Stimulated activated naive CD8-positive, alpha-beta T cell treated with anti-CD3 and anti-CD28 coated beads, Interleukin-15, Interleukin-2, amounts not matched to agents 100 U/mL and 50 U/mL, for 24 hours (primary cell): ENCODE measurements around the gene GPX4.

Experiments used
- ATAC-seq: fragments of 150-1000 bp; cut with Tn5 transposase; one replicate; pipeline ENCODE4 v1.10.0; 2021
- DNase-seq: peaks from one replicate; pipeline ENCODE4 v3.0.0; 2021

The GPX4 gene, protein sequence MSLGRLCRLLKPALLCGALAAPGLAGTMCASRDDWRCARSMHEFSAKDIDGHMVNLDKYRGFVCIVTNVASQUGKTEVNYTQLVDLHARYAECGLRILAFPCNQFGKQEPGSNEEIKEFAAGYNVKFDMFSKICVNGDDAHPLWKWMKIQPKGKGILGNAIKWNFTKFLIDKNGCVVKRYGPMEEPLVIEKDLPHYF

DNA sequence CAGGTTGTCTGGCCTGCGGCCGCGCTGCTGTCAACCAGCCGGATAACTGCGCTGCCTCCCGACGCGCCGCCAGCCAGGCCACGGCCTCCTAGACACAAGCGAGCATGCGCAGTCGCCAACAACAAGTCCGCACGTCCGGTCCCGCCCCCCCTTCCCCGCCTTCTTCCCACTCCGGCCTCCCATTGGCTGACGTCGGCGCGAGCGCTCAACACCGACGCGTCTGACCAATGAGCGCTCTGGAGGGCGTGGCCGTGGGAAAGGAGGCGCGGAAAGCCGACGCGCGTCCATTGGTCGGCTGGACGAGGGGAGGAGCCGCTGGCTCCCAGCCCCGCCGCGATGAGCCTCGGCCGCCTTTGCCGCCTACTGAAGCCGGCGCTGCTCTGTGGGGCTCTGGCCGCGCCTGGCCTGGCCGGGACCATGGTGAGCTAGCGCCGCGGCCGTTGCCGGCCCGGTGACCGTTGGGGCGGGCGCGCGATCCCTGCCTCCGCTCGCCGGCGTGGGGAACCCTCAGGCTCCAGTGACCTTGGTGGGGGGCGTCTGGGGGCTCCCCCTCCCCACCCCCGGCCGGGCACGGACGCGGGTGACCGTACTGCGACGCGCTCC, at the start of gene GPX4:
Gene GPX4, plus strand, starts transcription at position 287 of the 603 bp plus-strand sequence. Its CDS starts 50 bp downstream, at position 337.
- ATAC-seq = peak; percentile 75
- DNase-seq = peak; percentile 98

DNA sequence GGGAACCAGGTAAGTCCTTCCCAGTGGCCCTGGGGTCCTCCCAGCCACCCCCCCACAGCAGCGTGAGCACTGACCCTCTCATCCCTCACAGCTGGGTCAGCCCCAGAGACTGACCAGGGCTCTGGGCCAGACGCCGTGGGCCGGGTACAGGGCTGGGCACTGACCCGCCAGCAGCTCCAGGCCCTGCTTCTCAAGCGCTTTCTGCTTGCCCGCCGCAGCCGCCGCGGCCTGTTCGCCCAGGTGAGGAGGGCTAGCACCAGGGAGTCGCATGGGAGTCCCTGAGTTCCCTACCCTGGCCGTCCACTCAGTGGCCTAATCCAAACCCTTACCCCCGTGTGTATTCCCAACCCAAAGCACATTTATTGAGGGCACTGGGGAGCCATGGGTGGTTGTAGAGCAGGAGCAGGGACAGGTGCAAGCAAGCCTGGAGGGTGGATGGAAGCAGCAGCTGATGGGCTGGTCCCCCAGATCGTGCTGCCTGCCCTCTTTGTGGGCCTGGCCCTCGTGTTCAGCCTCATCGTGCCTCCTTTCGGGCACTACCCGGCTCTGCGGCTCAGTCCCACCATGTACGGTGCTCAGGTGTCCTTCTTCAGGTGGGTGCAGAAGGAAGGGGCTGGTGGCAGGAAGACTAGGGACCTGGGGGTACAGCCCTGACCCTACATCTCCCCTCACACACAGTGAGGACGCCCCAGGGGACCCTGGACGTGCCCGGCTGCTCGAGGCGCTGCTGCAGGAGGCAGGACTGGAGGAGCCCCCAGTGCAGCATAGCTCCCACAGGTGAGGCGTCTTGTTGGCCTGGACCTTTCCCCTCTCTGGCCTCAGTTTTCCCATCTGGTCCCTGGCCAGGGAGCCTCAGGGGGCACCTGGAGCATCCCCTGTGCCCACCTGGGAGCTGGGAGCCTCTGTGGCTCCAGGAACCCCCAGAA, 49.4 kb upstream of the GPX4 start:
- ATAC-seq = no peak
- DNase-seq = no peak

DNA sequence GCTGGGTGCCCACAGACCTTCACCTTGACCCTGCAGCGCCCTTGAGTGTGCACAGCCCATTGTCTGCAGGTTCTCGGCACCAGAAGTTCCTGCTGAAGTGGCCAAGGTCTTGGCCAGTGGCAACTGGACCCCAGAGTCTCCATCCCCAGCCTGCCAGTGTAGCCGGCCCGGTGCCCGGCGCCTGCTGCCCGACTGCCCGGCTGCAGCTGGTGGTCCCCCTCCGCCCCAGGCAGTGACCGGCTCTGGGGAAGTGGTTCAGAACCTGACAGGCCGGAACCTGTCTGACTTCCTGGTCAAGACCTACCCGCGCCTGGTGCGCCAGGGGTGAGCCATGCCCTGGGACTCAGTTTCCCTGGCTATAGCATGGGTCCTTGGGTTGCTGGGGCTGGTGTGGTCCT, 48.8 kb upstream of the GPX4 start:
- ATAC-seq = no peak

DNA sequence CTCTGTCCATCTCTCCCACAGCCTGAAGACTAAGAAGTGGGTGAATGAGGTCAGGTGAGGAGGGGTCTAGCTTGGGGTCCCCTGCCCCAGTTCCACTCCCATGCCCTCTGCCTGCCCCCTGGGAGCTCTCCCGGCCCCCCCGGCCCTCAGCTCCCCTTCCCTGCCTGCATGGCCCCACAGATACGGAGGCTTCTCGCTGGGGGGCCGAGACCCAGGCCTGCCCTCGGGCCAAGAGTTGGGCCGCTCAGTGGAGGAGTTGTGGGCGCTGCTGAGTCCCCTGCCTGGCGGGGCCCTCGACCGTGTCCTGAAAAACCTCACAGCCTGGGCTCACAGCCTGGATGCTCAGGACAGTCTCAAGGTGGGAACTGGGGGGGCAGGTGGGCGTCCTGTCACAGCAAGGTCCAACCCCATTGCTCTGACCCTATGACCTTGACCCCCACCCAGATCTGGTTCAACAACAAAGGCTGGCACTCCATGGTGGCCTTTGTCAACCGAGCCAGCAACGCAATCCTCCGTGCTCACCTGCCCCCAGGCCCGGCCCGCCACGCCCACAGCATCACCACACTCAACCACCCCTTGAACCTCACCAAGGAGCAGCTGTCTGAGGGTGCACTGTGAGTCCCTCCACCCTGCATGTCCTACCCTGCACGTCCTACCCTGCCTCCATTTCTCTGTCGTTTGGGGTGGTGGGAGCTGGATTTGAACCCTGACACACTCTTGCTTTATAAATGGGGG, 47.7 kb upstream of the GPX4 start:
- ATAC-seq = no peak
- no peak for DNase-seq

More for the DNA sequence above, 48.8 kb upstream of the GPX4 start:
- no peak for DNase-seq

DNA sequence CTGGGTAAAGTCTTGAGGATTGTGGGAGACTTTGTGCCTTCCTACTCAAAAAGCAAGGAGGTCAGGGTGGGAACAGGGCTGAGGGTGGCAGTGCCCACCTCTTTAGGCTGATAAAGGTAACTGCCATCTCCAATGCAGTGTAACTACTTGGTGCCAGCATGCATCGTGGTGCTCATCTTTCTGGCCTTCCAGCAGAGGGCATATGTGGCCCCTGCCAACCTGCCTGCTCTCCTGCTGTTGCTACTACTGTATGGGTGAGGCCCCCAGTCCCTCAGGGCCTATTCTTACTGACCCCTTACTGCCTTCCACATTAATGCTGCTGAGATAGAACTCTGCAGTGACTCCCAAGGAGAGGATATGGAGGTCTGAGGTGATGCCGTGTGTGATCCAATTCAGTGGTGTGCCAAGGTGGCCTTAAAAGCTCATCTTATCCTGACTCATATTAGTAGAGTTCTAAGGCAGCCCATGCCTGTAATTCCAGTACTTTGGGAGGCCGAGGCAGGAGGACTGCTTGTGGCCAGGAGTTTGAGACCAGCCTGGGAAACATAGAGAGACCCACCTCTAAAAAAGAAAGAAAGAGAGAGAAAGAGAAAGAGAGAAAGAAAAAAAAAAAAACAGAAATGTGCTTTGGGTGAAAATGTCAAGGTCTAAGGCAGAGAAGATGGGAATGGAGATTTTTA, 46.5 kb upstream of the GPX4 start:
- DNase-seq (no peak), ATAC-seq (peak; percentile 72)

DNA sequence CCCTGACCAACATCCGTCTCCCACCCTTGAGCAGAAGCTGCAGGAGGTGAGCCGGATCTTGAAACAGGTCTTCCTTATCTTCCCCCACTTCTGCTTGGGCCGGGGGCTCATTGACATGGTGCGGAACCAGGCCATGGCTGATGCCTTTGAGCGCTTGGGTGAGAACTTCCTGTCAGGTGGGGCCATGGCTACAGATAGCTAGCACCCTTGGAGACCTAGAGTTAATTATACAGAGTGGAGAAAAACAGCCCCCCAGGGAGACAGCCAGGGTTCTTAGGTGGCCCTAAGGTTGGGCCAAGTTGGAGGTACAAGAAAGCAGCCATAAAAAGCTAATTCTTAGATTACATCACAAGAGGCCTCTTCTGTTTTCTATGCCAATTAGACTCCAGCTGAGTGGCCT, 45.7 kb upstream of the GPX4 start:
- no peak for ATAC-seq
- no peak for DNase-seq

DNA sequence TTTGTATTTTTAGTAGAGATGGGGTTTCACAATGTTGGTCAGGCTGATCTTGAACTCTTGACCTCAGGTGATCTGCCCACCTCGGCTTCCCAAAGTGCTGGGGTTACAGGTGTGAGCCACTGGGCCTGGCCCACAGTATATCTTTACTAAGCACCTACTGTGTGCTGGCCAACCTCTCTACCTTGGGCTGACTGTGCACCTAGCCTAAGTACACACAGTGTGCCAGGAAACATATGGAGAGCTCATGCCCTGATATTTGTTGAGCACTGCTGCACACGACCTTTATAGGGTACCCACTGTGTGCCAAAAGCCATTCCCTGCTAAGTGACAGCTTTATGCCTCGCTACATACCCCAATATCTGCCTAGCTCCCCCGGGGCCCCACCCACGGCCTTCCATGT, 43.1 kb upstream of the GPX4 start:
- no peak for DNase-seq
- no peak for ATAC-seq

DNA sequence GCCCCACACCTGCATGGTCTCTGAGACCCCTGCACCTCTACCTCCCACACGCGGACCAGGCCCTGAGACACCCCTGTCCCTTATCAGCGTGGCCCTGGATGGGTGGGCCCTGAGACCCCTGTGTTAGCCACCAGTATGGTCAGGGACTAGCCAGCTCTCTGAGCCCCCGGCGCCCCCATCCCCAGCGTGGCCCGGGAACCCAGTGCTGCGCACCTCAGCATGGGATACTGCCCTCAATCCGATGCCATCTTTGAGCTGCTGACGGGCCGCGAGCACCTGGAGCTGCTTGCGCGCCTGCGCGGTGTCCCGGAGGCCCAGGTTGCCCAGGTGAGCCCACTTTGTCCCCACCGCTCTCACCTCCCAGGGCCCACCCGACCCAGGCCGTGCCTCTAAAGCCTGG, 41.8 kb upstream of the GPX4 start:
- ATAC-seq (no peak), DNase-seq (no peak)

DNA sequence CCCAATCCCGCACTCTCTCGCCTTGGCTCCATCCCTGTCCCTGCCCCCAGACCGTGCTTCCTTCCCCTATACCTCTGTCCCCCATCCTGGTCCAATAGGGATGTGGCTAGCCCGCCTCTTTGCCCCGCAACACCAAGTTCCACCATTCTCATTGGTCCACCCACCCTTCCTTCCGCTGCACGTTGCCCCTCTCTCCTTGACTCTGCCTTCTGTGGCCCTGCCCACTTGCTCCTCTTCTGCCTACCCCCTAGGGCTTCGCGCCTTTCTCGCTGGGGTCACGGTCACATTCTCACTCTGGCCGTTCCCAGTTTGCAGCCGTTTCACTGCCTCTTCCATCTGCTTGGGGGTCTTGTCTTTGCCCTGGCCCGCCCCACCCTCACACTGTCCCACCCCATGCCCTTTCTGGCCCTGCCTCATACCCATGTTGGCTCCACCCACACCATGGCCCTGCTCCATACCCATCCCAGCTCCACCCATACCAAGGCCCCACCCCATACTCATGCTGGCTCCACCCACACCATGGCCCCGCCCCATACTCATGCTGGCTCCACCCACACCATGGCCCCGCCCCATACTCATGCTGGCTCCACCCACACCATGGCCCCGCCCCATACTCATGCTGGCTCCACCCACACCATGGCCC, 41.3 kb upstream of the GPX4 start:
- ATAC-seq = no peak
- no peak for DNase-seq

DNA sequence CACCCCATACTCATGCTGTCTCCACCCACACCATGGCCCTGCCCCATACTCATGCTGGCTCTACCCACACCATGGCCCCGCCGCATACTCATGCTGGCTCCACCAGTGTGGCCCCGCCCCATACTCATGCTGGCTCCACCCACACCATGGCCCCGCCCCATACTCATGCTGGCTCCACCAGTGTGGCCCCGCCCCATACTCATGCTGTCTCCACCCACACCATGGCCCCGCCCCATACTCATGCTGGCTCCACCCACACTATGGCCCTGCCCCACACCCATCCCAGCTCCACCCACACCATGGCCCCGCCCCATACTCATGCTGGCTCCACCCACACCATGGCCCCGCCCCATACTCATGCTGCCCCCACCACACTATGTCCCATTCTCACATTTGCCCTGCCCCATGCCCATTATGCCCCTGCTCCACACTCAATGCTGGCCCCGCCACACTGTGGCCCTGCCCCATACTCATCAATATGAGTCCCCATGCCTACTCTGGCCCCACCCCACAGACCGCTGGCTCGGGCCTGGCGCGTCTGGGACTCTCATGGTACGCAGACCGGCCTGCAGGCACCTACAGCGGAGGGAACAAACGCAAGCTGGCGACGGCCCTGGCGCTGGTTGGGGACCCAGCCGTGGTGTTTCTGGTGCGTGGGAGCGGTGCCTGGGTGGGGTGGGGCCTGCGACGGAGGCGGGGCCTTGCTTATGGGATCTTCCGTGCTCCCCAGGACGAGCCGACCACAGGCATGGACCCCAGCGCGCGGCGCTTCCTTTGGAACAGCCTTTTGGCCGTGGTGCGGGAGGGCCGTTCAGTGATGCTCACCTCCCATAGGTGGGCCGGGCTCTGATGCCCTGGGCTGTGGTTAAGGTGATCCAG, 40.5 kb upstream of the GPX4 start:
- DNase-seq = peak; percentile 63
- ATAC-seq = no peak

DNA sequence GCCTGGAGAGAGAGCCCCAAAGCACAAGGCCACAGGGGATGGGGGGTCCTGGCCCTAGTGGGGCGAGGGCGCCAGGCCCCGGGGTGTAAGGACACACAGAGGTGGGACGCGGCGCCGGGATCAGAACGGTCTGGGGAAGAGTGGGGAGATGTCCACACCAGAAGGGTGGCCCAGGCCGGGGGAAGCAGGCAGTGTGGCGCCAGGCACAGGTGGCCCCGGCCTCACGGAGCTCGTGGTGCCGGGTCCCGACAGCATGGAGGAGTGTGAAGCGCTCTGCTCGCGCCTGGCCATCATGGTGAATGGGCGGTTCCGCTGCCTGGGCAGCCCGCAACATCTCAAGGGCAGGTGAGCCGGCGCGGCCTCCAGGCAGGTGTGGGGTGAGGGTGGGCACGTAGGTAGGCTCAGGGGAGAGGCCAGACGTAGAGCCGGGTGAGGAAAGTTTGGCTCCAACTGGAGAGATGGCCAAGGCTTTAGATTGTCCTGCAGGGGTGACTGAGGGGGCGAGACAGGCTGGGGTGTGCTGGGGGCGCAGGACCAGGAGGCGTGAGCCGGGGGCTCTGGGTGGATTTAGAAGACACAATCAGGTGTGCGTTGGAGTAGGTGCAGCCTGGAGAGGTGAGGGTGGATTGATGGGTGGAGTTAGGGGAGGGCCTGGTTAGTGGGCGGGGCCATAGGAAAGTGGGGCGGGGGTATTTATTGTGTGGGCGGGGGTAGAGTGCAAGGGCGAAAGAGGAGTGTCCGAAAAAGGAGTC, 39.7 kb upstream of the GPX4 start:
- DNase-seq = no peak
- ATAC-seq = no peak

DNA sequence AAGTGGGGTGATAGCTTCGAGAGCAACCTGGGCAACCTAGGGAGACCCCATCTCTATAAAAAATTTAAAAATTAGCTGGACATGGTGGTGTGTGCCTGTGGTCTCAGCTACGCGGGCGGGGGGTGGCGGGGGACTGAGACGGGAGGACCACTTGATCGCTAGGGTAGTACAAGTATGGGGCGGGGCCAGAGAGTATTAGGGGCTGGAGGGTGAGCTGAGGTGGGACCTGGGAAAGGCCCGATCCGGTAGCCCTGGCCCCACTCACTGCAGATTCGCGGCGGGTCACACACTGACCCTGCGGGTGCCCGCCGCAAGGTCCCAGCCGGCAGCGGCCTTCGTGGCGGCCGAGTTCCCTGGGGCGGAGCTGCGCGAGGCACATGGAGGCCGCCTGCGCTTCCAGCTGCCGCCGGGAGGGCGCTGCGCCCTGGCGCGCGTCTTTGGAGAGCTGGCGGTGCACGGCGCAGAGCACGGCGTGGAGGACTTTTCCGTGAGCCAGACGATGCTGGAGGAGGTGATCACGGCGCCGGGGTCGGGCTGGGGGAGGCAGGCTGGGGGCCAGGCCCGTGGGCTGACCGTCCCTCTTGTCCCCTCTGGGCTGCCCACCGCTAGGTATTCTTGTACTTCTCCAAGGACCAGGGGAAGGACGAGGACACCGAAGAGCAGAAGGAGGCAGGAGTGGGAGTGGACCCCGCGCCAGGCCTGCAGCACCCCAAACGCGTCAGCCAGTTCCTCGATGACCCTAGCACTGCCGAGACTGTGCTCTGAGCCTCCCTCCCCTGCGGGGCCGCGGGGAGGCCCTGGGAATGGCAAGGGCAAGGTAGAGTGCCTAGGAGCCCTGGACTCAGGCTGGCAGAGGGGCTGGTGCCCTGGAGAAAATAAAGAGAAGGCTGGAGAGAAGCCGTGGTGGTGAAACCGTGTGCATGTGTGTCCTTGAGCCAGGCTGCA, 38.9 kb upstream of the GPX4 start:
- DNase-seq = peak; percentile 81
- ATAC-seq = peak; percentile 48

DNA sequence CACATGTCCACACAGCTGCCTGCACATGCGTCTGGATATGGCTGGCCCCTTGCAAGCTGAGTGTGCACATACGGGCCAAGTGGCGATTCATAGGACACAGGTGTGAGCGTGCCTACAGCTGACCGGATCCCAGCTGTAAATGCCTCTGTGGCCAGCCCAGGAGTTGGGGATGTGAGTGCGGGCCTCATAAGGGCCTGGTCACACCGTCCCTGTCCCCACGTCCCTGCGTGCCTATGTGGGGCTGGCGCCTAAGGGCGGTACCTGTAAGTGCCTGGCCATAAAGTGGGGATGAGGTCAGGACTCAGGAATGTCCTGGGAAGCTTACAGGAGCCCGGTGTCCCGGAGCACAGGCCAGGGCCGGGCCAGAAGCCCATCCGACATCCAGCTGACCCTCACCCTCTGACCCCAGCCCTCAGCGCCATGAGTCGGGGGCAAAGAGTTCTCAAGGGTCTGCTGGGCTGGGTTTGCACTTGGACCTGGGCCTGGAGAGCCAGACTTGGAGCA, 38.1 kb upstream of the GPX4 start:
- ATAC-seq = no peak
- no peak for DNase-seq

DNA sequence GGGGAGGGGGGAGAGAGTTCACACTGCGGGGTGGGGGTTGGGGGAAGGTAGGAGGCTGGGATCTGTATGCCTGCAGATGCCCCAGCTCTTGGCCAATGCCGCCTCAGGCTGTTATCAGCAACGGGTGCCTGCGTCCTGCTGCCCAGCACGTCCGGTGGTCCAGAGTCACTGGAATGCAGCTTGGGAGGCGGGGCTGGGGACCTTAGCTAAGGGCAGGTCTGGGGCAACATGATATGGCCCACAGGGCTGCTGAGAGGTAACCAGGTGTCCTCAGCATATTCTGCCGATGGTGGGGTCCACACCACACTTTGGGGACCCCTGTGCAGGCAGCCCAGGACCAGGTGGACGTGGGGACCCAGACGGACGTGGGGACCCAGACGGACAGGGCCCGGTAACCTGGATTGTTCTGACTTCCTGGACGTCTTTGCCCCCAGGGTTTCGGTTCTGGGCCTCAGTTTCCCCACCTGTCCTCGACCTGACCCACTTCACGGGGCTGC, 37.5 kb upstream of the GPX4 start:
- DNase-seq = no peak
- no peak for ATAC-seq

DNA sequence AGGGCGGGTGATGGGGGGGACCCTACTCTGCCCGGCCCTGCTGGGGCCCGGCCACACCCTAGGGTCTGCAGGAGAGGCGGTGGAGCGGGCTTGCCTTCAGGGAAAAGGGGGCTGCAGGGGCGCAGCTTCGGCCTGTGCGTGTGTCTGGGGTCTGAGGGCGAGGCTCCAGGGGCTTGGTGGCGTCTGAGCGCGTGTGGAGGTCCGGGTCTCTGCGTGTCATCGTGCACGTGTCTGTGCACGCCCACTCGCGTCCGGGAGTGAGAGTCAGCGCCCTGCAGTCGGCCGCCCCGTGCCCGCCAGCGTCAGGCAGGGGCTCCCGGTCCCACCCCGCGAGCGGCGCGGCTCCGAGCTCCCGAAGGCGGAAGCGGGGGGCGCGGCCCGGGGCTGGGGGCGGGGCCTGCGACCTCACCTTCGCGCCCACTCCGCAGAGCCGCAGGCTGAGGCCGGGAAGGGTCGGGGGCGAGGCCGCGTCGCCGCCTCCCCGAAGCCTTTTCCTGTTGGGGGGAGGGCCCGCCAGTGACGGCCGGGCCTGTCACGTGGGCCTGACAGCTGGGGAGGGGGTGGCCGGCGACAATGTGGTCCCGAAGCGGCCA, 37.0 kb upstream of the GPX4 start, which contains the start of gene ARHGAP45:
Gene ARHGAP45, plus strand, starts transcription at position 420 of the 593 bp plus-strand sequence. CDS start 239 bp downstream, outside the sequence.
- DNase-seq (peak; percentile 90), ATAC-seq (peak; percentile 58)

DNA sequence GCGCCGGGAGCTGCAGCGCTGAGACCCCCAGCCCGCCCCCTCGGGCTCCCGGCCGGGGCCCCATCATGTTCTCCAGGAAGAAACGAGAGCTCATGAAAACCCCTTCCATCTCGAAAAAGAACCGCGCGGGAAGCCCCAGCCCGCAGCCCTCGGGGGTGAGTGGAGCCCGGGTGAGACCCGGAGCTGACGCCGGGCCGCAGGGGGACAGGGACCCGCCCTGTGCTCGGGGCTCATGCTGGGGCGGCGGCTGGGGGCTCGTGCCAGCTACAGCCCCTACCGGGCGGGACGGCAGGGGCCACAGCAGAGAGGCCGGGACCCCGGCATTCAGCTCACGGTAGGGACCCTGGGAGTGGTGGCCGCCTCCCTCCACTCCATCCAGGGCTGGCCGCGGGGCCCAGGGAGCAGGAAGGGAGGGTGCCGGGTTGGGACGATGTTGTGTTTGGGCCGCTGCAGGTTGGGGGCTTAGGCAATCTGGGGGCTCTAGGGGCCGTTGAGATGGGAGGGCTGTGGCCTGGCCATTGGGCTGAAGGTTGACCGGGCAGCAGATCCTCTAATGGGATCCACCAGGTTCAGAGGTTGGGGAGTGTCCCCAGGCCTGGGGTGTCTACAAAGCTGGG, 36.3 kb upstream of the GPX4 start:
- DNase-seq = peak; percentile 75
- peak; percentile 41 for ATAC-seq
